Hippocampal formation (tissue), 2 donors: ENCODE measurements around the gene TM4SF18.
"Not testable (repeated sequence)": the region's sequence is repeated elsewhere in the genome, so short reads cannot be mapped to it uniquely, and the experiment has no call there.

Experiments
- DNase-seq, 2 donors: peaks; one replicate each; lab custom pipeline; 2025; lab: John Stamatoyannopoulos, UW

TM4SF18 gene

DNA sequence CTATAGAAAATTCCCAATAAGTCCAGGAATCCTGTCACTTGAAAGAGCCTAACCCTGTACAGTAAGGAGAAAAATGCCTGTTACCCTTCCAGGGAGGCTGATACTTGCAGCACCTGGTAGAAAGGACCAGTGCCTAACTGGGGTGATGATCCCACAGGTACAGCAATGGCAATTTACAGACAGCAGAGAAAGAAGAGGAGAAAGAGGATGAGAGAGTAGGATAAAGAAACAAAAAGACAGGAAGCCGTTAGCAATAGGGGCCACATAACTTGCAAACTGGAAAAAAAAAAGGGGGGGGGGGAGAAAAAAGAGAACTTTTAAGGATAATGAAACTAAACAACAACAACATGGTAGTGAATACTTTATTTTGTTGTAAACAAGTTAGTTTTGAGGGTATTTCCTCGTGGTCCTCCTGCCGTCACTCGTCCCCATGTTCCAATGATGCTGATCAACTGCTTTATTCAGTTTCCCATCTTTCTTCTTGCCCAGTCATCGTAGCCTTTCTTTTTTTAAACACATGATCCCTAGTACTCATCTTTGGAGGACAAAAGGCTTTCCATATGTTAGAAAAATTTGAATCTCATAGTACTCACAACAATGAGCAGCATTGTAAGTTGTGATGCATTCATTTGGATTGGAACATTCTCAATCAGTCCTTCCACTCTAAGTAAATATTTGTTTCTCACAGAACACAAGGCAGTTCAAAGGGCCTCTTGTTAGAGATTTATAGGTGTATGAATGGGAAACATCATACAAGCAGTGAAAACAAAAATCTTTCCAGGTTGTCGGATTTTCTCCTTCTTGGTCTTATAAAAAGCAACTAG, 35.5 kb upstream of the TM4SF18 start:
- DNase-seq = peak in 1 of 2 donors; percentile 21

DNA sequence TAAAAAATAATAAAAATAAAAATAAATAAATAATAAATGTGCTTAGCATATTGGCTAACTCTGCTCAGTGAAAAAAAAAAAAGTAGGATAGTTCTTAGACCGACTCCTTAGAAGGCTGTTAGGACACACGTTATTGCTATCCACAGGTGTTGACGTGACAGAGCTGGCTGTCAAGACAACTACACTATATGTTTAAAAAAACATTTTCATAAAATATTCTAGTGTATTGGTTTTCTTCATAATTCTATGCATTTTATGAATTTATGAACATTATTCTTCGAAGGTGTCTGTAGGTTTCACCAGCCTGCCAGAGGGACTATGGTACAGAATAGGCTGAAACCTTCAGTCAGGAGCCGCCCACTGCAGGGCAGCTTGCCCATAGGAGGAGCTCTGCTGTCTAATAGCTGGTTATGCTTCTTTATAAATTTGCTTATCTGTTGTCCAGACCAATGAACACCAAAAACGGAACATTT, 34.8 kb upstream of the TM4SF18 start:
- DNase-seq = no peak

DNA sequence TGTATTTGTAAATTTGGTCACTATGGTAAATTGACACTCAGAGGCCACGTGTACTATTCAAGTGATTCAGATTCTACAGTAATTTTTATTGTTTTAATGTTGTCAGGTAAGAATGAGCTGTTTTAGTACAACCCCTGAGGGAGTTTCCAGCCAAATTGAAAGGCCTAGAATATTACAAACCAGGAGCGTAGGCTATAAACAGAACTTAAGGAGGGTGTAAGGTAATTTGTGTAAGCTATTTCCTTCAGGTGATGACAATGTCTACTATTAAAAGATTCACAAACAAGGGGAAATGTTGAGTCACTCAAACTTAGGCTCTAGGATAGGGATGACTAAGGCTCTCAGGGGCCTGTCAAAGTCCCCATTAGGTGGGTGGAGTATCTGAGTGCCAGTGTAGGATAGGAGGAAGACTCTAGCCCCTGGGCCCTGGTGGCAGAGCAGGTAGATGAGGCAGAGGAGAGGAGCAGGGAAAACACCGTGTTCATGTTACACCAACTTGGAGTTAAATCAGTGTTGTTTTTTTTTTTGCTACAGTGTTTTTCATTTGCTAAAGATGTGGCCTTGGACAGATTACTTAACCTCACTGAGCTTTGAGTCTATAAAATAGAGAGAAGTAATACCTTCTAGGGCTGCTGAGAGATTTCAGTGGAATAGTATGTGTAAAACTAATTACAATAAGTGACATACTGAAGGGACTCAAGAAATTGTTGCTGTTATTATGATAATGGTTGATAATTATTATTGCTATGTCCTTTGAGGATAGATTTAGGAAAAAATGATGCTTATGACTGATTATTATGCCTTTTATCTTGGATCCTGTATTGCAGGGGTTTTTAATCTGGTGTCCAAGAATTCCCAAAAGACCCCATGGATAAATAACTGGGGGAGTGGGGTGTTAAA, 33.8 kb upstream of the TM4SF18 start:
- DNase-seq = no peak

DNA sequence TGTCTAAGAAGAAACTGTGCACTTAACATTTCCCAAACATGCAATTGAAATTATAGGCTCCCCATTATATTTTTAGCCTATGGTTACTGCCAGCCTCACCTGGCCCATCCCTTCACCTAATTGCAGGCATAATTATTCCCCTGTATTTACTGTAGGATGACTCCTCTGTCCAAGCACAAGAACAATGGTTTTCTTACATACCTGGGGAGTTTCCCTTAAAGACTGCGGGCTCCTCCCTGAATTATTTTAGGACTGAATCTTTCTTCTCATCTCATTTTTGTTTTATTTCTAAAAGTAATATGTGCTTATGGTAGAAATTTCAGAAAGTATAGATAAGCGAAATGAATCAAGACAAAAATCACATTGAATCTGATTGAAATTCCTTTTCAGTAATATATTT, 32.6 kb upstream of the TM4SF18 start:
- no peak for DNase-seq

DNA sequence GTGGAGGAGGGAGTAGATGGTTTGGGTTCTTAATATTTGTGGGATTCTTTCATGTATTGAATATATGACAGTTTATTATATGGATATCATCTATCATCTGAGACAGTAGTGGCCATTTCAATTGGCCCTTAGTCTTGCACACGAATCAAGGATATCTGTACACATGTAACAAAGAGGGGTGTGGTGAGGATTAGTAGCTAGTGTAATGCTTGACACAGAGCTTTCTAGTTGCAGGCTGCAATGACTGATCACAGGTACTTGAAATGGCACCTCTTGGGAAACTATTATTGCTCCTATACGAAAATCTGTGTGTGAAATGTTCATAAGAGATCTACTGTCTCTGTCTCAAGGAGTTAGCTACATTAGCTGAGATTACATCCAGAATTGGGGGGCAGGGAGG, 31.2 kb upstream of the TM4SF18 start:
- no peak for DNase-seq

DNA sequence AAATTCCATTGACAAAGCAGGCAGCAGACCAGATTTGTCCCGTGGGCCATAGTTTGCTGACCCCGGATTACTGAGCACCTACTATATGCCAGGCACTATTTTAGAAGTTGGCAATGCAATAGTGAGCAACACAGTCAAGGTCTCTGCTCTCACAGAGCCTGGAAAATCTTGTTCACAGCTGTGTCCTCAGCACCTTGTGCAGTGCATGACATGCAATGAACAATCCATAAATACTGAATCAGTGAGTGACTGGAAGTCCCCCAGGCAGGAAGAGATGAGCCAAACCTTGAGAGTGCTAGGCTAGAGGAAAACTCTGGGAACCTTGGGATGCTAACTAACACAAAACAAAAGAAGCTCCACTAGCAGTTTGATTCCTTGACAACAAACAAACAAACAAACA, 29.6 kb upstream of the TM4SF18 start:
- no peak for DNase-seq

DNA sequence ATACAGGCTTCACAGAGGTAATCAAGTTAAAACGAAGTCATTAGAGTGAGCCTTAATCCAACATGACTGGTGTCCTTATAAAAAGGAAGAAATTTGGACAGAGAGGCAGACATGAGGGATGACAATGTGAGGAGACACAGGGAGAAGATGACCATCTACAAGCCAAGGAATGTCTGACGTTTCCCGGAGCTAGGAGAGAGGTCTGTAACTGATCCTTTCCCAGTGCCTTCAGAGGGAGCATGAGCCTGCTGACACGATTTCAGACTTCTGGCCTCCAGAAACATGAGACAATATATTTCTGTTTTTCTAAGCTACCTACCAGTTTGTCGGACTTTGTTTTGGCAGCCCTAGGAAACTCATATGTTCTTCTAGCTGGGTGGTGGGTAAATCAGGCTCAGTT, 28.9 kb upstream of the TM4SF18 start:
- no peak for DNase-seq

DNA sequence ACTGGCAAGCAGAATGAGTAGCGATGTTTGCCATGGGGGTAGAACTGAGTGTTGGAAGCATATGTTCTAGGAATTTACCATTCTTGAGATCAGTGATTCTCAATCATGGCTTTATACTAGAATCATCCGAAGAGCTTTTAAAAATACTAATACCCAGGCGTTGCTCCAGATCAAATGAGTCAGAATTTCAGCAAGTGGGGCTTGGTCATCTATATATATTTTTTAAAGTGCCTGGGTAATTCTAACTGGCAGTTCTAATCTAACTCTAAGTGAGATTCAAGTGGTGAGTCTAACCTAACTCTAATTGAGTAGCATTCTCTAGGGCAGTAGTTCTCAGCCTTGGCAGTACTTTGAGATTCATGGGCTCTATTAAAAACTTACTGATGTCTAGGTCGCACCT, 23.2 kb upstream of the TM4SF18 start:
- no peak for DNase-seq

DNA sequence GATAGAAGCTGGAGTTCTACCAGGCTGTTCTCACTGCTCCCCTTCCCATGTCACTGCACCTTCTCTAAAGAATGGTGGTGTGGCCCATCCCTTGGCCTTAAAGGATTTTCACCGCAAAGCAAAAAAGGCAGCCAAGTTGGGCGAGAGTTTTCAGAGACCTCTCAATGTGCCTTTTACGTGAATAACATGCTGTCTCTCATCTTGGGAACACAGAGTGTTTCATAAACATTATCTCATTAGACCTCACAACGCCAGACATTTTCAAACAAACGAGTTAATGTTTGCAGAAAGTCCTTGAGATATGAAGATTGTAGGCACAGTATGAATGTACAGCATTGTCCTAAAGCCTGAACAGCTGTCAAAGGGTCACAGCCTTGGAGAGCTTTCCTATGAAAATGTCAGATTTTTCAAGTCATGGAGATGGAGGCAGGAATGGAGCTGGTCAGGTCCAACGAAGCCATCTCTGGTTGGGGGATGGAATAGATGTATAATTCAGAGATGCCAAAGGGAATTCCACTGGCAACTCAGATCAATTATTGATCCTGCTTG, 22.7 kb upstream of the TM4SF18 start:
- DNase-seq = no peak

DNA sequence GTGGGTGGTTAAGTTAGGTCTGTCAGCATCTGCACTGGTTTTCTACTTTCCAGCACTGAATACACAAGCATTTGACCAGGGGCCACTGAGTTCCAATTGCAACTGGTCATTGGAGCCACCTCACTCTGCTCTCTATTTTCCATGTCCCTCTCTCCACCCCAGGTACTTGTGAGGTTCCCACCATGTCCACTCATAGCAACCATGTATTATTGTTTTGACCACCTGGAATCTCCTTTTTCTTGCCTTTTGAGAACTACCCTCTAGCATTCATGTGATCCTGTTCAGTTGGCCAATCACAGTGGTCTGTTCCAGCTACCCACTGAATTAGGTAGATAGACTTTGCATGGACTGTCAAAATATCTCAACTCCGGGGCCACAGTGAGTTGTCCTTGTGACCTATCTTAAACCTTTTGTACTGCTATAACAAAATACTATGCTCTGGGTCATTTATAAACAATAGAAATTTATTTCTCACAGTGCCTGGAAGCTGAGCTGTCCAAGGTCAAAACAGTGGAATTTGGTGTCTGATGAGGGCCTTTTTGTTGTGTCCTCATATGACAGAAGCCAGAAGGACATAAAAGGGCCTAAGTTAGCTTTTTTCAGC, 20.2 kb upstream of the TM4SF18 start:
- no peak for DNase-seq

DNA sequence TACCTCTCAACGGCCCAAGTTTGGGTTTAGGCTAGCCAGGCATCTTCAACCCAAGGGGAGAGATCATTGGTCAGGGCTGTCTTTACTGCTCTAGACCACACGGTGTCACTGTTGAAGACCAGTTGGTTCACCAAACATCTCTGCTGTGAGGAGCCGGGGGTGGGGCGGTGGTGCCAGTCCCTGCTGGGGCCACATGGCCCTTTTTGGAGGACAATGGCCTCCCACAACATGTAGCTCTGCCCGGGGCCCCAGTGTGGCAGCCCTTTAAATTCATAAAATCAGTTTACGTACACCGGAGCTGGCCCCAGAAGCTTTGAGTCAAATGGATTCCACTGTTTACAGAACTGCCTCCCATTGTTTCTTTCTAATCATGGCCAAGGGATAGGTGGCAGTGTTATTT, 19.1 kb upstream of the TM4SF18 start:
- DNase-seq = peak; percentile 11 to 17

DNA sequence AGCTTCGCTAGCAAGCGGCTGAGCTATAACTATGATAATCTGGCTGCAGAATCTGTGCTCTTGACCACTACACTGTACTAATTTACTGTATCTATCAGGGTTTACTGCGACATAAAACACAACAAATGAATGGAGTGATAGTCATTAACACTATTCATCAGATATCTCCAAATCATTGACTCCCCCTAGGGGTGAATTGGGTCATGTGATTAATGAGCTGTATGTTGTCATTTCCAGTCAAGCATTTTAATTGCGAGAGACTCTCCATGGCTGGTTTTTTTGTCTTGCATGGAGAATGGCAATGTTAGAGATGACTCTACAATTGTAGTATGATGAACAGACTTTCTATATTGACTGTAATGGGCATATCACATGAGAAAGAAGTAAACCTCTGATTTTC, 10.5 kb upstream of the TM4SF18 start:
- DNase-seq = no peak

DNA sequence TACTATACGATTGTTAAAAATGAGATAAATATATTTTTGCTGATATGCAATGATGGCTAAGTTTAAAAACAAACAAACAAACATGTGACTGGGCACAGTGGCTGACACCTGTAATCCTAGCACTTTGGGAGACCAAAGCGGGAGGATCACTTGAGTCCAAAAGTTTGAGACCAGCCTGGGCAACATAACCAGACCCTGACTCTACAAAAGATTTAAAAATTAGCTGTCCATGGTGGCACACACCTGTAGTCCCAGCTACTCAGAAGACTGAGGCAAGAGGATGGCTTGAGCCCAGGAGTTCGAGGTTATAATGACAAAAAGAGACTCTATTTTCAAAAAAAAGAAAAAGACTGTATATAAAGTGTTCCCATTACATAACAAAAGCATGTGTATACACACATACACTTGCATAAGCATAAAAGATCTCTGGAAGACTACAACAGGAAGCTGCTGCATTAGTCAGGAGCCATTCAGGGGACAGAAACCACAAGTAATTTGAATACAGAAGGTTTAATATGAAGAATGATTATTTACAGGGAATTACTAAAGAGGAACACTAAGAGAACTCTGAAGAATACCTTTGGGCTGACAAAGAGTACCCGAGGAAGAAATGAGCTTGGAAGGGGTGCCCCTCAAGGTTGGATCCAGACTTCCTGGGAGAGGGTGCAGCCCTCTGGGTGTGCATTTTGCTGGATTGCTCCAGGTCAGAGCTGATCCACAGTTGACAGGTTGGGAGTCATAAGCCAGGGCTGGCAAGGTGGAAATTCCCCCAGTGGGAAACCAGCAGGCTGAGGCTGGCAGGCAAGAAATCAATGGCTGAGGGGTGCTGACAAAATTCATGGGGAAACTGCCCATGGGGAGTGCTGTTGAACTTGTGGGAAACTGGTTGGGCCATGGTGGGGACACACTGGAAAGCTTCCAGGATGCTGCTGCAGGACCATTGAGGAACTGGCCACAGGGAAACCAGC, 9.3 kb upstream of the TM4SF18 start:
- DNase-seq = no peak

DNA sequence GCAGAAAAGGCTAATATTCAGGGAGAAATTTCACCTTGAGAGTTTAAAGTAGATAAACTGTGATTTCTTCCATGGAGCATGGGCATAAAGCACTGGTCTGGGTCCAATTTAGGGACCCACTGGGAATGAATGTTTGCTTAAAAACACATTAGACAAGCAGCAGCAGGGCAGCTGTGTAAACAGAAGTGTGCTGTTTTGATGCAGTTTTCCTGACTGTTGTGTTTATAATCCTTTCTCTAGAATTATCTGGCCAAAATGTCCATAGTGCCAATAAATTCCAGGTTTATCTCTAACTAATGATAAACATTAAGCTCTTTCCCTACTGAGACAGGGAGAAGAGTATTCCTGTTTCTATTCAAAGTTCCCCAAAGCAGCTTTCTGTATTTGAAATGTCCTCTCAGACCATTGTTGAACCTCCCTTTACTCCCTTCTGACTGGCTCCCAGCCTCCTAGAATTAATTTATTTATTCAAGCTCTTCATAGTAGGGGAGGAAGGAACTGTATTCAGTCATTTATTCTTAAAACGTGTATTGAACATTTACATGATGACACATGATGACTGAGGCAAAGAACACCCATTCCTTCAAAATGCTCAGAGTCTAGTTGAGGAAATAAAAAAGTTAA, 7.0 kb upstream of the TM4SF18 start:
- no peak for DNase-seq

DNA sequence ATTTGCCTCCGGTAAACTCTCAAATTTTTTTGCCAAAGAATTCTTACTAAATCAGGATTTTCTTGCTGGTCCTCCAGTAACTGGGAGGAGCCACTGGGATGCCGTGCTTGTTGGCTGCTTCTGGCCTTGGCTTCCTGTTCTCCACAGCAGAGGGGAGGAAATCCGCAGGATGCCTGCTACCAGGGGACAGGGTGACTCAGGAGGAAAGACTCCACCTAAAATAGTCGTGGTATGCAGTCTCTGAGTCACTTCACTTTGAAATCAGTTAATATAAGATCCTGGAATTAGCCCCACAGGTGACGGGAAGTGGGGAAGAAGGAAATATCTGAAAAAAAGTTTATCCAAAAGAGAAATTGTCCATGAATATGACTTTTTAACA, 6.5 kb upstream of the TM4SF18 start:
- no peak for DNase-seq

DNA sequence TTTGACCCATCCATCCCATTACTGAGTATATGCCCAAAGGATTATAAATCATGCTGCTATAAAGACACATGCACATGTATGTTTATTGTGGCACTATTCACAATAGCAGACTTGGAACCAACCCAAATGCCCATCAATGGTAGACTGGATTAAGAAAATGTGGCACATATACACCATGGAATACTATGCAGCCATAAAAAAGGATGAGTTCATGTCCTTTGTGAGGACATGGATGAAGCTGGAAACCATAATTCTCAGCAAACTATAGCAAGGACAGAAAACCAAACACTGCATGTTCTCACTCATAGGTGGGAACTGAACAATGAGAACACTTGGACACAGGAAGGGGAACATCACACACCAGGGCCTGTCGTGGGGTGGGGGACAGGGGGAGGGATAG, 4.0 kb upstream of the TM4SF18 start:
- not testable (repeated sequence) for DNase-seq

DNA sequence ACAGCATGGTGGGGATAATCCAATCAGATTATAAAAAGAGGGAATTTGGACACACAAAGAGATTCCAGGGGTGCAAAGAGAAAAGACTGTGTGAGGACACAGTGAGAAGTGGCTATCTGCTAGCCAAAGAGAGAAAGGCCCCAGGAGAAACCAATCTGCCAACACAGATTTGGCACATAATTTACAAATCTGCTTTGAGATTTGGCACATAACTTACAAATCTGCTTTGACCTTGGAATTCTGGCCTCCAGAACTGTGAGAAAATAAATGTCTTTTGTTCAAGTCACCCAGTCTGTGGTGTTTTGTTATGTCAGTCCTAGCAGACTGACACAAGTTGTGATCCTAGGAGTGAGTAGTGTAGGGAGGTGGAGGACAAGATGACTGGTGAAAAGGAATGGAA, 3.5 kb upstream of the TM4SF18 start:
- DNase-seq = no peak

DNA sequence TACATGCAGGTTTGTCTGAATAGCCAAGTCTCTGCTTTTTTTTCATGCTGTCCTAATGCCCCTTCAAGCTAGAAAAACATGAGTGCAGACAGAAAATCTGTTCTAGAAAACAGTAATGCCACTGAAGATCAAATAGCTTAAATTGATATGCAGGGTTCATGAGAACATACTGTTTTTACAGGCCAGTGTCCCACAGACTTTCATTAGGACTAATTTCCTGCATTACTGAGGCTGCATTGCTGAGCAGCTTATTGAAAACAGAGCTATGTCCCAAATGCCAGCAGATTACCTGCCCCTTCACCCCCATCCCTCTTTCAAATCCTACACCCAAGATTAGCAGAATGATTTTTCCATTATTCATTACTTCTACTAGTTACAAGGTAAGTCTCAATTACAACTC, 665 bp downstream of the TM4SF18 start:
- no peak for DNase-seq

DNA sequence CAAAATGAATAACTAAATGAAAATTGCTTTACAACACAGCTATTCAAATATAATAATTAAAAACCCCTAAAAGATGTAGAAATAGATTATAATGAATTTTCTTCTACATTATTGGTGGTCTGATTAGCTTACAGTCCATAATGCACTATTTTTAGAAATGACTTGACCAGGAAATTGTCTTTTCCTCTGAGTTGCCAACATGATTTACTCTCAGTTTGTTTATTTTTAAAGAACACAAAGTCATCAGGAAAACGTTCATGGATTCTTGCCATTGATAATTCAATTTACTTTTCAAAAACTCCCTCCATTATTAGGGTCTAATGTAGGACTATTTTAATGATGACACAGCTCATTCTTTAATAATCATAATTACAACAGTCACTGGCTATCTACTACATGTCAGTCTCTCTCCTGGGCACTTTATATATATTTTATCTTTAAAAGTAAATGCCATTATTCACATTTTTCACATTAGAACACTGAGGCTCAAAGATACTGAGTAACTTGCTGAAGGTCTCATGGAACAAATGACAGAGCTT, 1.1 kb downstream of the TM4SF18 start:
- no peak for DNase-seq

DNA sequence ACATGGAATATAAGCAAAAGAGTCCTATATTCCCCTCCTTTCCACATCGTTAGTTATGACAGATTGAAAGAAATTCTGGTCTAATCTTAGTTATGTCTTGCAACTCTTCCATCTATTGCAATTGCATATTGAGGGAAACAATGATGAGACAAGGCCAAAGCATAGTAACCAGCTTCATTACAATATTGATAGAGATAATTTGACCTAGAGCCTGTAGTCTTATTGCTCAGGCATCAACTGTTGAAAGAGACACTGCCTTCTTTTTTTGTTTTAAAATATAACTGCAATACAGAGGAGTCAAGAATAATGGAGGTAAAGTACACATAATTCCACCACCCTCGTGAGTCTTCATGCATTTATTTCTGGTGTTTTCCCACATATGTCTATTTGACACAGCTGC, 2.0 kb downstream of the TM4SF18 start:
- no peak for DNase-seq
